Activated CD8-positive, alpha-beta T cell treated with anti-CD3 and anti-CD28 coated beads for 36 hours (primary cell): ENCODE results near the gene TRUB2. TPM values are rescaled to one million over a fixed set of nuclear protein-coding genes. Genes with fewer than 3 reads are reported as not detected.
A peak's percentile ranks its signal among the peaks of the same experiment; 100 is the strongest.

Experiments used
- ATAC-seq: fragments of 200-7000 bp; cut with Tn5 transposase; one replicate; pipeline ENCODE4 v1.10.0; 2021; ENCODE audit warnings: mild to moderate bottlenecking, moderate library complexity
- CTCF ChIA-PET: fragments of 350-600 bp; sonication (Branson Sonifier 250); formaldehyde crosslinking; loops from one replicate; lab custom pipeline; 2021; ENCODE audit warnings: antibody characterized with exemption; lab: Charles Lee
- POLR2A ChIA-PET: fragments of 350-600 bp; sonication (Branson Sonifier 250); formaldehyde crosslinking; loops from one replicate; lab custom pipeline; 2021; ENCODE audit warnings: antibody characterized with exemption; lab: Charles Lee
- DNase-seq: peaks from one replicate; pipeline ENCODE4 v3.0.0-alpha.2; 2020
- H3K27ac Mint-ChIP-seq: one replicate; pipeline ENCODE4 v1.8.0; 2021; ENCODE audit warnings: mild to moderate bottlenecking, mixed read lengths
- H3K27me3 Mint-ChIP-seq: one replicate; pipeline ENCODE4 v1.8.0; 2021; ENCODE audit warnings: mixed read lengths
- H3K36me3 Mint-ChIP-seq: one replicate; pipeline ENCODE4 v1.8.0; 2021; ENCODE audit warnings: low read depth, mixed read lengths
- H3K4me1 Mint-ChIP-seq: one replicate; pipeline ENCODE4 v1.8.0; 2021; ENCODE audit warnings: low read depth, mixed read lengths
- H3K4me3 Mint-ChIP-seq: one replicate; pipeline ENCODE4 v1.8.0; 2021; ENCODE audit warnings: mild to moderate bottlenecking, moderate library complexity, mixed read lengths
- H3K9me3 Mint-ChIP-seq: one replicate; pipeline ENCODE4 v1.8.0; 2021; ENCODE audit warnings: mixed read lengths
- intact Hi-C: fragments of 100-400 bp; cut with micrococcal nuclease; formaldehyde crosslinking; loops from one replicate; pipeline ENCODE4 v1.10.0; 2022
- total RNA-seq, 2 experiments: library from RNA; stranded (reverse); gene quantifications; one replicate each; pipeline ENCODE4 v1.2.3, GENCODE V29; 2021
- TF ChIP-seq, protein P1 (sequence below): fragments of 200-600 bp; IDR thresholded peaks from one replicate; pipeline ENCODE4 v1.8.0; 2022; ENCODE audit warnings: antibody characterized with exemption, mild to moderate bottlenecking

TRUB2 gene, protein sequence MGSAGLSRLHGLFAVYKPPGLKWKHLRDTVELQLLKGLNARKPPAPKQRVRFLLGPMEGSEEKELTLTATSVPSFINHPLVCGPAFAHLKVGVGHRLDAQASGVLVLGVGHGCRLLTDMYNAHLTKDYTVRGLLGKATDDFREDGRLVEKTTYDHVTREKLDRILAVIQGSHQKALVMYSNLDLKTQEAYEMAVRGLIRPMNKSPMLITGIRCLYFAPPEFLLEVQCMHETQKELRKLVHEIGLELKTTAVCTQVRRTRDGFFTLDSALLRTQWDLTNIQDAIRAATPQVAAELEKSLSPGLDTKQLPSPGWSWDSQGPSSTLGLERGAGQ
- 10 to 100 TPM; 29.7 to 30.1 TPM for total RNA-seq

DNA sequence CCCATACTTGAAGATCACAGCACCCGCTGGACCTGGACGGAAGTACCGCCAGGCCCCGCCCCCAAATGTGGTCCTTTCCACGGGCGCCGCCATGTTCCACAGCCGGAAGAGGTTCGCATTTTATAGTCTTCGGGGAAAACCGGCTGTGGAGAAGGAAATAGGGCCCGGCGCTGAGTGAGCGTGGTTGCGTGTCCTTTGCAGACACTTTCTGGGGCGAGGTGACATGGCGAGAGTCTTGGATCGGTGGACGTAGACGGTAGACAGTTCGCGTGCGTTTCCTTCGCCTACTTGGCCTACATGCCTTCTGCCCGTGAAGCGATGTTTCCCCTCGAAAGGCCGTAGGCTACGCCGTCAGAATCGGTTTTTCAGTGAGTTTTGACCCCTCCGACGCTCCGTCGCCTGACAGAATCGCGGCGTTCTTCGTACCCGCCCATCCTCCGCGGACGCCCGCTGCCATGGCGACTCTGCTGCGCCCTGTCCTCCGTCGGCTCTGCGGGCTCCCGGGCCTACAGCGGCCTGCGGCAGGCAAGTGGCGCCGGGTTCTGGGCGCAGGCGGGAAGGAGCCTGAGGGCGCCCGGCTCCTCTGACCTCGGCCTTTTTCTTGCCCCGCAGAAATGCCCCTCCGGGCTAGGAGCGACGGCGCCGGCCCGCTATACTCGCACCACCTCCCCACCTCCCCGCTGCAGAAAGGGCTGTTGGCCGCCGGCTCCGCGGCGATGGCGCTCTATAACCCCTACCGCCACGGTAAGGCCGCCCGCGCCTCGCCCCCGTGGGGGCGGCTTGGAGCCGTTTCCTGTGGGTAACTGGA is at the start of gene TRUB2, which contains the start of gene COQ4:
Gene TRUB2, minus strand, starts transcription at position 44 of the 808 bp plus-strand sequence. Its CDS starts 39 bp downstream, at position 5.
Gene COQ4, plus strand, starts transcription at position 436 of the 808 bp plus-strand sequence. Its CDS starts 20 bp downstream, at position 456.
- ATAC-seq: peak; percentile 87
- intact Hi-C loops: no loop called here
- Mint-ChIP-seq H3K4me1 (peaks cover 24% of the 10 kb centered on the region), H3K27ac (peak within 1 kb of the TSS; percentile 97), H3K27me3 (no peaks in the 10 kb centered on the region), H3K4me3 (peak within 1 kb of the TSS; percentile 99), H3K36me3 (peaks cover 9% of the 10 kb centered on the region), H3K9me3 (no peaks in the 10 kb centered on the region)
- TF ChIP-seq, protein P1, sequence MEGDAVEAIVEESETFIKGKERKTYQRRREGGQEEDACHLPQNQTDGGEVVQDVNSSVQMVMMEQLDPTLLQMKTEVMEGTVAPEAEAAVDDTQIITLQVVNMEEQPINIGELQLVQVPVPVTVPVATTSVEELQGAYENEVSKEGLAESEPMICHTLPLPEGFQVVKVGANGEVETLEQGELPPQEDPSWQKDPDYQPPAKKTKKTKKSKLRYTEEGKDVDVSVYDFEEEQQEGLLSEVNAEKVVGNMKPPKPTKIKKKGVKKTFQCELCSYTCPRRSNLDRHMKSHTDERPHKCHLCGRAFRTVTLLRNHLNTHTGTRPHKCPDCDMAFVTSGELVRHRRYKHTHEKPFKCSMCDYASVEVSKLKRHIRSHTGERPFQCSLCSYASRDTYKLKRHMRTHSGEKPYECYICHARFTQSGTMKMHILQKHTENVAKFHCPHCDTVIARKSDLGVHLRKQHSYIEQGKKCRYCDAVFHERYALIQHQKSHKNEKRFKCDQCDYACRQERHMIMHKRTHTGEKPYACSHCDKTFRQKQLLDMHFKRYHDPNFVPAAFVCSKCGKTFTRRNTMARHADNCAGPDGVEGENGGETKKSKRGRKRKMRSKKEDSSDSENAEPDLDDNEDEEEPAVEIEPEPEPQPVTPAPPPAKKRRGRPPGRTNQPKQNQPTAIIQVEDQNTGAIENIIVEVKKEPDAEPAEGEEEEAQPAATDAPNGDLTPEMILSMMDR: no peak
- ChIA-PET CTCF (interaction anchor here (0.7 to 3.4 kb wide), 2 partner anchors 19 to 27 kb away, joined by 3 to 10 read pairs; no protein-coding TSS in a partner anchor), POLR2A (interaction anchor here (0.6 to 2.0 kb wide), 9 partner anchors 10 to 230 kb away, joined by 3 to 7 read pairs (median 4); partner anchors contain the start of genes SPTAN1 and URM1)
- peak; percentile 96 for DNase-seq

DNA sequence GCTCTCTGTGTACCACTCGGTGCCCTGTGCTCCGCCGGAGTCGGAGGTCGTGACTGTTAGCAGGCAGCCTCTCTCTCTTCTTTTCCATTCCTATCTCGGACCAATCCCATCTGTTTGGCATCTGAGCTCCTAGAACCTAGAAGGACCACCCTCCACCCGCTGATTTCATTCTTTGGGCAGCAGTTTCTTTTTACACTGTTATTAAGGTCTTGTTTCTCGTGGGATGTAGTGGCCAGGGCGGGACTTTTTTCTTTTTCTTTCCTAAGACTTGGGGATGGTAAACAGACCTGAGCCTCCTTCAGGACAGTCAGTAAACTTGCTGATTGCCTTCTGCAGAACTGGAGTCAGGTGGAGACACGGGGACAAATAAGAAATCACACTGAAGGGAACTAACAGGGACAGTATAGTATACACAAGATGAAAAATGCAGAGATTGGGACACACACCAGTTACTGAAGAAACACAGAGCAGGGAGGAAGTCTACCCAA is 49.4 kb upstream of the TRUB2 start:
- ChIA-PET POLR2A (interaction anchor here (0.6 to 2.4 kb wide), 7 partner anchors 10 to 330 kb away, joined by 3 to 12 read pairs (median 3); partner anchors contain the start of genes CERCAM, COQ4 and TRUB2), CTCF (interaction anchor here (0.7 to 4.3 kb wide), 5 partner anchors 10 to 181 kb away, joined by 3 to 38 read pairs (median 5); partner anchors contain the start of gene CIZ1)
- H3K36me3 Mint-ChIP-seq: peaks cover 11% of the 10 kb centered on the region
- H3K4me1 Mint-ChIP-seq: peaks cover 29% of the 10 kb centered on the region
- TF ChIP-seq, protein P1: no peak
- H3K4me3 Mint-ChIP-seq: peak overlapping the region; percentile 85
- H3K27me3 Mint-ChIP-seq: no peaks in the 10 kb centered on the region
- intact Hi-C loops: no loop called here
- H3K27ac Mint-ChIP-seq: peak overlapping the region; percentile 96
- H3K9me3 Mint-ChIP-seq: no peaks in the 10 kb centered on the region
- ATAC-seq (peak; percentile 49), DNase-seq (no peak)

DNA sequence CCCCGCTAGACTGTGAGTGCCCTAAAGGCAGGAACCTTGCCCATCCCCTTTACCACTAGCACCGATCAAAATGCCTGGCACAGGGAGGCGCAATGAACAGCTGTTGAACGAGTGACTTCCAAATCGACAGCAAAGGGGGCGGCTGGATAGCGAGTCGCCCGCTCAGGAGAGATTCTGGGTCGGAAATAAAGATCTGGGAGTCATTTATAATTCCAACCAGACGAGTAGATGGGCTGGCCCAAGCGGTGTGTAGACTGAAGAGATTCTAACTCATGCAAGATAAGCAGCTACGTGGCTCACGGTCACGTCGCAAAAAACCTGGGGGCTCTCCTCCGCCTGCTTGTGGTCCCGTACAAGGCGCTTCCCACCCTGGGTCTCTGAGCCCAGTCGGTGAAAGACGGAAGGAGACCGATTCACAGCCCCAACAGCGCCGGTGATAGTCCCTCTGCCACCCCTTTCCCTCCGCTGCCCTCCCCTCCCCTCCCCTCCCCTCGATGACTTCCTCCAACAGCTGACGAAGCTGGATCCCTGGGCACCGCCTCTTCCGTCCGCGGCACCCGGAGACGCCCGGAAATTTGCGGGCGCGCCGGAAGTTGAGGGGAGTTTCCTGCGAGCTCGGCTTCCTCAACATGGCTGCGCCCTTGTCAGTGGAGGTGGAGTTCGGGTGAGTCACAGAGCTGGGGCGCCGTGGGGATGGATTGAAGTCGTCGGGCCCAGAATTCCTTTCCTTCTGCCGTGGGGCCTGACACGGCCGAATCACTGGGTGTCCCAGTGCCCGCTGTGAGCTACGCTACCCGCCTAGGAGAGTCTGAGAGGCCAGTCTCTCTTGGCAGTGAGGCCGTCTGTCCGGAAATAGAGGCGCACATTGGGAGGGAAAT is 48.7 kb upstream of the TRUB2 start, which contains the start of gene URM1:
Gene URM1, plus strand, starts transcription at position 623 of the 878 bp plus-strand sequence. Its CDS starts 7 bp downstream, at position 630.
- no peaks in the 10 kb centered on the region for H3K27me3 Mint-ChIP-seq
- CTCF ChIA-PET: interaction anchor here (0.7 to 4.3 kb wide), 6 partner anchors 9 to 180 kb away, joined by 3 to 38 read pairs (median 4); partner anchors contain the start of gene CIZ1
- H3K36me3 Mint-ChIP-seq: peaks cover 11% of the 10 kb centered on the region
- POLR2A ChIA-PET: interaction anchor here (0.6 to 2.4 kb wide), 9 partner anchors 9 to 331 kb away, joined by 3 to 12 read pairs (median 3); partner anchors contain the start of genes CERCAM, COQ4 and TRUB2
- H3K27ac Mint-ChIP-seq: peak within 1 kb of the TSS; percentile 96
- intact Hi-C loops: no loop called here
- H3K4me1 Mint-ChIP-seq: peaks cover 29% of the 10 kb centered on the region
- TF ChIP-seq, protein P1: no peak
- H3K9me3 Mint-ChIP-seq: no peaks in the 10 kb centered on the region
- H3K4me3 Mint-ChIP-seq: peak within 1 kb of the TSS; percentile 85
- DNase-seq: peak; percentile 96
- ATAC-seq: peak; percentile 96

DNA sequence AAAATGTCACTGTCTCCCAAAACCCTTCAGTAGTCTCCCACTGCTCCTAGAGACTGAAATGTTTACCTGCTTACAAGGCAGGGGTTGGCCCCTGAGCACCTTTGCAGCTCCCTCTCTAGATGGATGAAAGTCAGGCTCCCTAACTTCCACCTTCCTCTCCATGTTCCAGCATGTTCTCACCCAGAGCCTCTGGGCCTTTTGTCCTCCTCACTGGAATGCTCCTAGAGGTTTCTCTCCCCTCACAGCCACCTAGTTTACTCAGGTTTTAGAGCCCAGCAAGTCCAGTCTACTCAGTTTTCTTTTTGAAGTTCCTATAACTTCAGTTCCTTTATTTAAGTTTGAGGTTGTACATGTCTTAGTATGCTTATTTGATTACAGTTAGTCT is 48.1 kb upstream of the TRUB2 start:
- H3K4me1 Mint-ChIP-seq: peaks cover 32% of the 10 kb centered on the region
- peaks cover 7% of the 10 kb centered on the region for H3K36me3 Mint-ChIP-seq
- TF ChIP-seq, protein P1: no peak
- peak overlapping the region; percentile 96 for H3K27ac Mint-ChIP-seq
- H3K4me3 Mint-ChIP-seq: peak overlapping the region; percentile 85
- ChIA-PET POLR2A (interaction anchor here (0.7 to 2.4 kb wide), 5 partner anchors 8 to 219 kb away, joined by 3 to 12 read pairs (median 3); partner anchors contain the start of gene CERCAM), CTCF (interaction anchor here (1.0 to 4.3 kb wide), 3 partner anchors 9 to 180 kb away, joined by 3 to 38 read pairs (median 5); partner anchors contain the start of gene CIZ1)
- intact Hi-C loops: no loop called here
- peaks cover 1% of the 10 kb centered on the region for H3K27me3 Mint-ChIP-seq
- DNase-seq: no peak
- H3K9me3 Mint-ChIP-seq: no peaks in the 10 kb centered on the region
- no peak for ATAC-seq
